NT2/D1 (cell line): ENCODE data around the gene LIN37.

Experiments
- DNase-seq: peaks from one replicate; pipeline ENCODE4 v3.0.0-alpha.2; 2011; ENCODE audit warnings: low read depth, low spot score
- H3K27me3 ChIP-seq: 2 replicates; pipeline ENCODE4 v1.6.0; 2011; ENCODE audit warnings: mild to moderate bottlenecking; ENCODE audit not compliant: insufficient read length, insufficient read depth
- H3K36me3 ChIP-seq: 2 replicates; pipeline ENCODE4 v1.6.1; 2011; ENCODE audit warnings: mild to moderate bottlenecking, low read length, mixed read lengths; ENCODE audit not compliant: insufficient read depth, insufficient read length
- H3K4me1 ChIP-seq: 2 replicates; pipeline ENCODE4 v1.5.1; 2011; ENCODE audit not compliant: insufficient read depth, insufficient read length
- H3K4me3 ChIP-seq: 2 replicates; pipeline ENCODE4 v1.5.1; 2011; ENCODE audit warnings: low read depth; ENCODE audit not compliant: insufficient read length
- H3K9ac ChIP-seq: 2 replicates; pipeline ENCODE4 v1.6.0; 2011; ENCODE audit warnings: low read depth; ENCODE audit not compliant: insufficient read length
- H3K9me3 ChIP-seq: 2 replicates; pipeline ENCODE4 v1.5.1; 2011; ENCODE audit warnings: mild to moderate bottlenecking, low read length; ENCODE audit not compliant: insufficient read depth
- SUZ12 ChIP-seq: IDR thresholded peaks from 2 replicates; pipeline ENCODE4 v1.6.1; 2011; ENCODE audit not compliant: insufficient read length, insufficient read depth; ENCODE audit errors: extremely low read depth
- YY1 ChIP-seq: IDR thresholded peaks from 2 replicates; pipeline ENCODE4 v1.6.1; 2011; ENCODE audit not compliant: insufficient read length, insufficient read depth
- ZNF274 ChIP-seq: IDR thresholded peaks from 2 replicates; pipeline ENCODE4 v1.6.1; 2011; ENCODE audit warnings: mild to moderate bottlenecking, low read depth, low read length

LIN37 gene

GRCh38 chr19:35756377-35757230 is 8.2 kb downstream of the LIN37 start, which contains the start of gene HSPB6:
Gene HSPB6, minus strand, starts transcription at chr19:35757029. Its CDS starts 21 bp downstream, at chr19:35757008.
- TF ChIP-seq YY1 = no peak
- TF ChIP-seq ZNF274 = no peak
- no peak for TF ChIP-seq SUZ12
- H3K9me3 ChIP-seq = no peaks in the 10 kb centered on the region
- H3K9ac ChIP-seq = peak within 1 kb of the TSS; percentile 85
- peaks cover 53% of the 10 kb centered on the region for H3K36me3 ChIP-seq
- H3K4me3 ChIP-seq = peak within 1 kb of the TSS; percentile 97
- DNase-seq = no peak
- no peaks in the 10 kb centered on the region for H3K27me3 ChIP-seq
- H3K4me1 ChIP-seq = peaks cover 4% of the 10 kb centered on the region

GRCh38 chr19:35757231-35757748 is 8.9 kb downstream of the LIN37 start:
- TF ChIP-seq ZNF274 (no peak), YY1 (no peak), SUZ12 (no peak)
- Histone ChIP-seq H3K4me1 (peaks cover 4% of the 10 kb centered on the region), H3K27me3 (no peaks in the 10 kb centered on the region), H3K9ac (peak overlapping the region; percentile 85), H3K9me3 (no peaks in the 10 kb centered on the region), H3K4me3 (peak overlapping the region; percentile 97), H3K36me3 (peaks cover 55% of the 10 kb centered on the region)
- DNase-seq = no peak

GRCh38 chr19:35757749-35758608 is 9.6 kb downstream of the LIN37 start, which contains the start of gene PROSER3:
Gene PROSER3, plus strand, starts transcription at chr19:35758176. Its CDS starts 40 bp downstream, at chr19:35758216.
- no peaks in the 10 kb centered on the region for H3K27me3 ChIP-seq
- TF ChIP-seq ZNF274 = no peak
- TF ChIP-seq SUZ12 = no peak
- no peak for TF ChIP-seq YY1
- H3K4me3 ChIP-seq = peak within 1 kb of the TSS; percentile 97
- peaks cover 4% of the 10 kb centered on the region for H3K4me1 ChIP-seq
- DNase-seq = peak; percentile 95
- peak within 1 kb of the TSS; percentile 98 for H3K9ac ChIP-seq
- H3K36me3 ChIP-seq = peaks cover 53% of the 10 kb centered on the region
- H3K9me3 ChIP-seq = no peaks in the 10 kb centered on the region

- H3K4me3 ChIP-seq = no peak overlapping the region
- no peak overlapping the region for H3K9ac ChIP-seq
- no peaks in the 10 kb centered on the region for H3K9me3 ChIP-seq
- peaks cover 4% of the 10 kb centered on the region for H3K4me1 ChIP-seq
- TF ChIP-seq SUZ12 = no peak
- TF ChIP-seq ZNF274 = no peak
- no peak for TF ChIP-seq YY1
- DNase-seq = no peak
- no peaks in the 10 kb centered on the region for H3K27me3 ChIP-seq
- H3K36me3 ChIP-seq = peaks cover 46% of the 10 kb centered on the region
These were observed 11.3 kb downstream of the LIN37 start for GRCh38 chr19:35759697-35760096.

GRCh38 chr19:35760711-35761349 is 12.5 kb downstream of the LIN37 start:
- no peak overlapping the region for H3K4me3 ChIP-seq
- peaks cover 4% of the 10 kb centered on the region for H3K4me1 ChIP-seq
- no peak overlapping the region for H3K9ac ChIP-seq
- no peak for TF ChIP-seq YY1
- no peak for TF ChIP-seq SUZ12
- TF ChIP-seq ZNF274 = no peak
- H3K36me3 ChIP-seq = peaks cover 50% of the 10 kb centered on the region
- no peaks in the 10 kb centered on the region for H3K27me3 ChIP-seq
- DNase-seq = no peak
- H3K9me3 ChIP-seq = no peaks in the 10 kb centered on the region

- H3K4me3 ChIP-seq = no peak overlapping the region
- peaks cover 8% of the 10 kb centered on the region for H3K4me1 ChIP-seq
- H3K9ac ChIP-seq = no peak overlapping the region
- no peak for TF ChIP-seq ZNF274
- no peak for TF ChIP-seq SUZ12
- no peak for TF ChIP-seq YY1
- peaks cover 54% of the 10 kb centered on the region for H3K36me3 ChIP-seq
- no peaks in the 10 kb centered on the region for H3K9me3 ChIP-seq
- no peaks in the 10 kb centered on the region for H3K27me3 ChIP-seq
- no peak for DNase-seq
These were observed 16.3 kb downstream of the LIN37 start for GRCh38 chr19:35764432-35765315.
